Renal cortical epithelial cell (primary cell): ENCODE data around the gene HBZ. TPM values are rescaled to one million over a fixed set of nuclear protein-coding genes. Genes with fewer than 3 reads are reported as not detected.
"Not testable (repeated sequence)": the region's sequence is repeated elsewhere in the genome, so short reads cannot be mapped to it uniquely, and the experiment has no call there.

Source experiments
- DNase-seq: peaks from one replicate; pipeline ENCODE4 v3.0.0-alpha.2; 2011; ENCODE audit warnings: low read depth
- total RNA-seq: library from RNA; depleted of rRNA; stranded (reverse); fragments of >200 nt; gene quantifications from 2 replicates; pipeline ENCODE4 v1.2.3, GENCODE V29; 2014

Gene HBZ
- total RNA-seq, 1 donor from 2014 or later: not detected

DNA sequence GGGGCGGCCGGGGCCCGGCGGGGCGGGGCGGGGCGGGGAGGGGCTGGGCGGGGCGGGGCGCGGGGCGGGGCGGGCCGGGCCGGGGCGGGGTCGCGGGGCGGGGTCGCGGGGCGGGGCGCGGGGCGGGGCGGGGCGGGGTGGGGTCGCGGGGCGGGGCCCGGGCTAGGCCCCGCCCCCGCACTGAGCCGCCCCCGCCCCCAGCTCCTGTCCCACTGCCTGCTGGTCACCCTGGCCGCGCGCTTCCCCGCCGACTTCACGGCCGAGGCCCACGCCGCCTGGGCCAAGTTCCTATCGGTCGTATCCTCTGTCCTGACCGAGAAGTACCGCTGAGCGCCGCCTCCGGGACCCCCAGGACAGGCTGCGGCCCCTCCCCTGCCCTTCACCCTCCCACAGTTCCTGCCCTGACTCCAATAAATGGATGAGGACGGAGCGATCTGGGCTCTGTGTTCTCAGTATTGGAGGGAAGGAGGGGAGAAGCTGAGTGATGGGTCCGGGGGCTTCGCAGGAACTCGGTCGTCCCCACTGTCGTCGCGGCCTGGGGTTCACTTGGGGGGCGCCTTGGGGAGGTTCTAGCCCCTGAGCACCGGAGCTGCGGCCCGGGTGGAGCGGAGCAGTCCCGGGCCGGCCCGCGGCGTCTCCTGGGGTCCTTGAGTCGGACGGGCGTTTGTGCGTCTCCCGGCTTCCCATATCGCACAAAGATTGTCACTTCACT lies 12.5 kb downstream of the HBZ start:
- no peak for DNase-seq

- no peak for DNase-seq
Observed at GRCh38 chr16:165539-166374, 13.3 kb downstream of the HBZ start, which contains the start of gene HBM. TSS of gene HBM (plus strand) at chr16:165978. CDS start at chr16:165998, 20 bp downstream.

- DNase-seq: no peak
Observed at GRCh38 chr16:166375-167121, 14.1 kb downstream of the HBZ start.

GRCh38 chr16:167122-167690 lies 14.8 kb downstream of the HBZ start:
- DNase-seq: no peak

- no peak for DNase-seq
Observed at GRCh38 chr16:168424-168823, 16.0 kb downstream of the HBZ start.

GRCh38 chr16:169014-169413 lies 16.6 kb downstream of the HBZ start:
- no peak for DNase-seq

DNA sequence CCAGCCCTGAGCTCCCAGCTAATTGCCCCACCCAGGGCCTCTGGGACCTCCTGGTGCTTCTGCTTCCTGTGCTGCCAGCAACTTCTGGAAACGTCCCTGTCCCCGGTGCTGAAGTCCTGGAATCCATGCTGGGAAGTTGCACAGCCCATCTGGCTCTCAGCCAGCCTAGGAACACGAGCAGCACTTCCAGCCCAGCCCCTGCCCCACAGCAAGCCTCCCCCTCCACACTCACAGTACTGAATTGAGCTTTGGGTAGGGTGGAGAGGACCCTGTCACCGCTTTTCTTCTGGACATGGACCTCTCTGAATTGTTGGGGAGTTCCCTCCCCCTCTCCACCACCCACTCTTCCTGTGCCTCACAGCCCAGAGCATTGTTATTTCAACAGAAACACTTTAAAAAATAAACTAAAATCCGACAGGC lies 17.7 kb downstream of the HBZ start:
- DNase-seq: peak; percentile 13

GRCh38 chr16:170788-171187 lies 18.3 kb downstream of the HBZ start:
- DNase-seq: no peak

DNA sequence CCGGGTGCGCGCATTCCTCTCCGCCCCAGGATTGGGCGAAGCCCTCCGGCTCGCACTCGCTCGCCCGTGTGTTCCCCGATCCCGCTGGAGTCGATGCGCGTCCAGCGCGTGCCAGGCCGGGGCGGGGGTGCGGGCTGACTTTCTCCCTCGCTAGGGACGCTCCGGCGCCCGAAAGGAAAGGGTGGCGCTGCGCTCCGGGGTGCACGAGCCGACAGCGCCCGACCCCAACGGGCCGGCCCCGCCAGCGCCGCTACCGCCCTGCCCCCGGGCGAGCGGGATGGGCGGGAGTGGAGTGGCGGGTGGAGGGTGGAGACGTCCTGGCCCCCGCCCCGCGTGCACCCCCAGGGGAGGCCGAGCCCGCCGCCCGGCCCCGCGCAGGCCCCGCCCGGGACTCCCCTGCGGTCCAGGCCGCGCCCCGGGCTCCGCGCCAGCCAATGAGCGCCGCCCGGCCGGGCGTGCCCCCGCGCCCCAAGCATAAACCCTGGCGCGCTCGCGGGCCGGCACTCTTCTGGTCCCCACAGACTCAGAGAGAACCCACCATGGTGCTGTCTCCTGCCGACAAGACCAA lies 20.0 kb downstream of the HBZ start, which contains the start of gene HBA2:
TSS of gene HBA2 (plus strand) at position 503 of the 568 bp plus-strand sequence. CDS start at position 540, 37 bp downstream.
- DNase-seq: not testable (repeated sequence)

GRCh38 chr16:173211-173854 lies 20.9 kb downstream of the HBZ start:
- not testable (repeated sequence) for DNase-seq

DNA sequence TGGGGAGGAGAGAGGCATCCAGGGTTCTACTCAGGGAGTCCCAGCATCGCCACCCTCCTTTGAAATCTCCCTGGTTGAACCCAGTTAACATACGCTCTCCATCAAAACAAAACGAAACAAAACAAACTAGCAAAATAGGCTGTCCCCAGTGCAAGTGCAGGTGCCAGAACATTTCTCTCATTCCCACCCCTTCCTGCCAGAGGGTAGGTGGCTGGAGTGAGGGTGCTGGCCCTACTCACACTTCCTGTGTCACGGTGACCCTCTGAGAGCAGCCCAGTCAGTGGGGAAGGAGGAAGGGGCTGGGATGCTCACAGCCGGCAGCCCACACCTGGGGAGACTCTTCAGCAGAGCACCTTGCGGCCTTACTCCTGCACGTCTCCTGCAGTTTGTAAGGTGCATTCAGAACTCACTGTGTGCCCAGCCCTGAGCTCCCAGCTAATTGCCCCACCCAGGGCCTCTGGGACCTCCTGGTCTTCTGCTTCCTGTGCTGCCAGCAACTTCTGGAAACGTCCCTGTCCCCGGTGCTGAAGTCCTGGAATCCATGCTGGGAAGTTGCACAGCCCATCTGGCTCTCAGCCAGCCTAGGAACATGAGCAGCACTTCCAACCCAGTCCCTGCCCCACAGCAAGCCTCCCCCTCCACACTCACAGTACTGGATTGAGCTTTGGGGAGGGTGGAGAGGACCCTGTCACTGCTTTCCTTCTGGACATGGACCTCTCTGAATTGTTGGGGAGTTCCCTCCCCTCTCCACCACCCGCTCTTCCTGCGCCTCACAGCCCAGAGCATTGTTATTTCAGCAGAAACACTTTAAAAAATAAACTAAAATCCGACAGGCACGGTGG lies 21.7 kb downstream of the HBZ start:
- DNase-seq: not testable (repeated sequence)

- DNase-seq: no peak
Observed at GRCh38 chr16:175011-175949, 22.8 kb downstream of the HBZ start.

DNA sequence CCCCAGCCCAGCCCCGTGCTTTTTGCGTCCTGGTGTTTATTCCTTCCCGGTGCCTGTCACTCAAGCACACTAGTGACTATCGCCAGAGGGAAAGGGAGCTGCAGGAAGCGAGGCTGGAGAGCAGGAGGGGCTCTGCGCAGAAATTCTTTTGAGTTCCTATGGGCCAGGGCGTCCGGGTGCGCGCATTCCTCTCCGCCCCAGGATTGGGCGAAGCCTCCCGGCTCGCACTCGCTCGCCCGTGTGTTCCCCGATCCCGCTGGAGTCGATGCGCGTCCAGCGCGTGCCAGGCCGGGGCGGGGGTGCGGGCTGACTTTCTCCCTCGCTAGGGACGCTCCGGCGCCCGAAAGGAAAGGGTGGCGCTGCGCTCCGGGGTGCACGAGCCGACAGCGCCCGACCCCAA lies 23.6 kb downstream of the HBZ start:
- DNase-seq: not testable (repeated sequence)

DNA sequence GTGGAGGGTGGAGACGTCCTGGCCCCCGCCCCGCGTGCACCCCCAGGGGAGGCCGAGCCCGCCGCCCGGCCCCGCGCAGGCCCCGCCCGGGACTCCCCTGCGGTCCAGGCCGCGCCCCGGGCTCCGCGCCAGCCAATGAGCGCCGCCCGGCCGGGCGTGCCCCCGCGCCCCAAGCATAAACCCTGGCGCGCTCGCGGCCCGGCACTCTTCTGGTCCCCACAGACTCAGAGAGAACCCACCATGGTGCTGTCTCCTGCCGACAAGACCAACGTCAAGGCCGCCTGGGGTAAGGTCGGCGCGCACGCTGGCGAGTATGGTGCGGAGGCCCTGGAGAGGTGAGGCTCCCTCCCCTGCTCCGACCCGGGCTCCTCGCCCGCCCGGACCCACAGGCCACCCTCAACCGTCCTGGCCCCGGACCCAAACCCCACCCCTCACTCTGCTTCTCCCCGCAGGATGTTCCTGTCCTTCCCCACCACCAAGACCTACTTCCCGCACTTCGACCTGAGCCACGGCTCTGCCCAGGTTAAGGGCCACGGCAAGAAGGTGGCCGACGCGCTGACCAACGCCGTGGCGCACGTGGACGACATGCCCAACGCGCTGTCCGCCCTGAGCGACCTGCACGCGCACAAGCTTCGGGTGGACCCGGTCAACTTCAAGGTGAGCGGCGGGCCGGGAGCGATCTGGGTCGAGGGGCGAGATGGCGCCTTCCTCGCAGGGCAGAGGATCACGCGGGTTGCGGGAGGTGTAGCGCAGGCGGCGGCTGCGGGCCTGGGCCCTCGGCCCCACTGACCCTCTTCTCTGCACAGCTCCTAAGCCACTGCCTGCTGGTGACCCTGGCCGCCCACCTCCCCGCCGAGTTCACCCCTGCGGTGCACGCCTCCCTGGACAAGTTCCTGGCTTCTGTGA lies 24.3 kb downstream of the HBZ start, which contains the start of gene HBA1:
TSS of gene HBA1 (plus strand) at position 204 of the 906 bp plus-strand sequence. CDS start at position 241, 37 bp downstream.
- not testable (repeated sequence) for DNase-seq

DNA sequence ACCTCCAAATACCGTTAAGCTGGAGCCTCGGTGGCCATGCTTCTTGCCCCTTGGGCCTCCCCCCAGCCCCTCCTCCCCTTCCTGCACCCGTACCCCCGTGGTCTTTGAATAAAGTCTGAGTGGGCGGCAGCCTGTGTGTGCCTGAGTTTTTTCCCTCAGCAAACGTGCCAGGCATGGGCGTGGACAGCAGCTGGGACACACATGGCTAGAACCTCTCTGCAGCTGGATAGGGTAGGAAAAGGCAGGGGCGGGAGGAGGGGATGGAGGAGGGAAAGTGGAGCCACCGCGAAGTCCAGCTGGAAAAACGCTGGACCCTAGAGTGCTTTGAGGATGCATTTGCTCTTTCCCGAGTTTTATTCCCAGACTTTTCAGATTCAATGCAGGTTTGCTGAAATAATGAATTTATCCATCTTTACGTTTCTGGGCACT lies 25.0 kb downstream of the HBZ start:
- DNase-seq: no peak

DNA sequence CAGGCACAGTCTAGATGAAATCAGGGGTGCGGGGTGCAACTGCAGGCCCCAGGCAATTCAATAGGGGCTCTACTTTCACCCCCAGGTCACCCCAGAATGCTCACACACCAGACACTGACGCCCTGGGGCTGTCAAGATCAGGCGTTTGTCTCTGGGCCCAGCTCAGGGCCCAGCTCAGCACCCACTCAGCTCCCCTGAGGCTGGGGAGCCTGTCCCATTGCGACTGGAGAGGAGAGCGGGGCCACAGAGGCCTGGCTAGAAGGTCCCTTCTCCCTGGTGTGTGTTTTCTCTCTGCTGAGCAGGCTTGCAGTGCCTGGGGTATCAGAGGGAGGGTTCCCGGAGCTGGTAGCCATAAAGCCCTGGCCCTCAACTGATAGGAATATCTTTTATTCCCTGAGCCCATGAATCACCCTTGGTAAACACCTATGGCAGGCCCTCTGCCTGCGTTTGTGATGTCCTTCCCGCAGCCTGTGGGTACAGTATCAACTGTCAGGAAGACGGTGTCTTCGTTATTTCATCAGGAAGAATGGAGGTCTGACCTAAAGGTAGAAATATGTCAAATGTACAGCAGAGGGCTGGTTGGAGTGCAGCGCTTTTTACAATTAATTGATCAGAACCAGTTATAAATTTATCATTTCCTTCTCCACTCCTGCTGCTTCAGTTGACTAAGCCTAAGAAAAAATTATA lies 25.7 kb downstream of the HBZ start:
- DNase-seq: no peak

- no peak for DNase-seq
Observed at GRCh38 chr16:178668-179015, 26.2 kb downstream of the HBZ start.
